RWPE1 (cell line): Measurements from ENCODE around the gene PEDS1.

Experiments
- CTCF ChIA-PET: fragments of 350-600 bp; sonication (Branson Sonifier 250); formaldehyde crosslinking; extraction: SDS; loops from one replicate; lab custom pipeline; 2021; lab: Yijun Ruan, JAX
- POLR2A ChIA-PET: fragments of 400-600 bp; formaldehyde crosslinking; extraction: SDS; loops from one replicate; lab custom pipeline; 2020; ENCODE audit warnings: antibody characterized with exemption; ENCODE audit not compliant: low non-redundant PET; lab: Yijun Ruan, JAX
- DNase-seq: peaks from one replicate; pipeline ENCODE4 v3.0.0; 2012; ENCODE audit warnings: low spot score
- H3K27ac ChIP-seq: fragments of 450-650 bp; 2 replicates; pipeline ENCODE4 v1.5.1; 2017
- CTCF ChIP-seq: fragments of 450-650 bp; conservative IDR thresholded peaks from 2 replicates; pipeline ENCODE4 v1.5.1; 2017; ENCODE audit warnings: low read depth, mild to moderate bottlenecking

The PEDS1 gene

GRCh38 chr20:50113420-50114224 is 39.9 kb downstream of the PEDS1 start:
- CTCF ChIA-PET = interaction anchor here (0.7 to 1.6 kb wide), 8 partner anchors 10 to 393 kb away, joined by 3 to 7 read pairs (median 4); no protein-coding TSS in a partner anchor
- peak overlapping the region; percentile 89 for H3K27ac ChIP-seq
- TF ChIP-seq CTCF = no peak
- DNase-seq = no peak
- POLR2A ChIA-PET = interaction anchor here (0.7 kb wide), 1 partner anchor 1418 kb away, joined by 3 read pairs; no protein-coding TSS in a partner anchor

- ChIA-PET POLR2A (interaction anchor here (0.7 to 1.1 kb wide), 4 partner anchors 9 to 1419 kb away, joined by 3 read pairs; no protein-coding TSS in a partner anchor), CTCF (interaction anchor here (0.7 to 1.8 kb wide), 10 partner anchors 8 to 394 kb away, joined by 3 to 7 read pairs (median 5); no protein-coding TSS in a partner anchor)
- peak; percentile 79 for TF ChIP-seq CTCF
- peak; percentile 99 for DNase-seq
- peak within 1 kb of the TSS; percentile 89 for H3K27ac ChIP-seq
Observed at GRCh38 chr20:50112512-50113419, 40.8 kb downstream of the PEDS1 start, which contains the start of gene UBE2V1. UBE2V1 (minus strand) TSS chr20:50113150; CDS start chr20:50113128, 22 bp downstream.

- H3K27ac ChIP-seq = peak overlapping the region; percentile 89
- ChIA-PET POLR2A (interaction anchor here (0.7 to 1.1 kb wide), 3 partner anchors 8 to 42 kb away, joined by 3 read pairs; no protein-coding TSS in a partner anchor), CTCF (interaction anchor here (1.0 to 1.8 kb wide), 4 partner anchors 9 to 133 kb away, joined by 3 to 7 read pairs (median 7); no protein-coding TSS in a partner anchor)
Observed at GRCh38 chr20:50111829-50112495, 41.6 kb downstream of the PEDS1 start.

GRCh38 chr20:50111120-50111828 is 42.2 kb downstream of the PEDS1 start:
- POLR2A ChIA-PET = no interaction called here
- peak overlapping the region; percentile 89 for H3K27ac ChIP-seq
- CTCF ChIA-PET = interaction anchor here (0.6 to 1.8 kb wide), 4 partner anchors 9 to 429 kb away, joined by 3 to 7 read pairs (median 6); no protein-coding TSS in a partner anchor
- peak; percentile 89 for DNase-seq
- TF ChIP-seq CTCF = no peak

More at GRCh38 chr20:50111829-50112495, 41.6 kb downstream of the PEDS1 start:
- no peak for TF ChIP-seq CTCF
- DNase-seq = no peak

- no peak for DNase-seq
- ChIA-PET CTCF (interaction anchor here (1.2 to 1.4 kb wide), 2 partner anchors 10 to 131 kb away, joined by 3 to 5 read pairs; no protein-coding TSS in a partner anchor), POLR2A (interaction anchor here (0.6 to 0.7 kb wide), 3 partner anchors 35 to 325 kb away, joined by 3 to 5 read pairs (median 4); no protein-coding TSS in a partner anchor)
- TF ChIP-seq CTCF = no peak
- H3K27ac ChIP-seq = peak overlapping the region; percentile 43
Observed at GRCh38 chr20:50110141-50111047, 43.1 kb downstream of the PEDS1 start.
